ENCODE data around the gene ACAP2. TPM values are rescaled to one million over a fixed set of nuclear protein-coding genes. Genes with fewer than 3 reads are reported as not detected.

Gene ACAP2
- total RNA-seq, 1 donor from 2014 or later: 59.4 TPM

DNA sequence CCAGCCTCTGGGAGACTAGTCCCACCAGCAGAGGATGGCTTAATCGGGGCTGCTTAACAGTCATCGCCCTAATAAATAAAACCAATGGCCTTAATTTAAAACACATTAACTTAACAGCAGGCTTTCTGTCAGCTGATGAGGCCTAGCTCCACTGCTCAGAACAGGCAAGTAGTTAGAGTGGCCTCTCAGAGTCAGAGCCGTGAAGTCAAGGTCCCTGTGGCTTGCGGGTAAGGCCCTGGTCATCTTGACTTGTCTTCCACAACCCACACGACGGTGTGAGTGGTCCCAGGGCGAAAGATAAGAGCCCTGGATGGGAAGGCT is 183.7 kb downstream of the ACAP2 start:
- no peak for TF ChIP-seq POLR2AphosphoS5 (IDR thresholded peaks at IDR 0.05; ENCODE audit: insufficient read depth in 1 of 2, low read depth in 1 of 2)
- no peak for TF ChIP-seq POLR2A (IDR thresholded peaks at IDR 0.05)
- TF ChIP-seq, protein P1, sequence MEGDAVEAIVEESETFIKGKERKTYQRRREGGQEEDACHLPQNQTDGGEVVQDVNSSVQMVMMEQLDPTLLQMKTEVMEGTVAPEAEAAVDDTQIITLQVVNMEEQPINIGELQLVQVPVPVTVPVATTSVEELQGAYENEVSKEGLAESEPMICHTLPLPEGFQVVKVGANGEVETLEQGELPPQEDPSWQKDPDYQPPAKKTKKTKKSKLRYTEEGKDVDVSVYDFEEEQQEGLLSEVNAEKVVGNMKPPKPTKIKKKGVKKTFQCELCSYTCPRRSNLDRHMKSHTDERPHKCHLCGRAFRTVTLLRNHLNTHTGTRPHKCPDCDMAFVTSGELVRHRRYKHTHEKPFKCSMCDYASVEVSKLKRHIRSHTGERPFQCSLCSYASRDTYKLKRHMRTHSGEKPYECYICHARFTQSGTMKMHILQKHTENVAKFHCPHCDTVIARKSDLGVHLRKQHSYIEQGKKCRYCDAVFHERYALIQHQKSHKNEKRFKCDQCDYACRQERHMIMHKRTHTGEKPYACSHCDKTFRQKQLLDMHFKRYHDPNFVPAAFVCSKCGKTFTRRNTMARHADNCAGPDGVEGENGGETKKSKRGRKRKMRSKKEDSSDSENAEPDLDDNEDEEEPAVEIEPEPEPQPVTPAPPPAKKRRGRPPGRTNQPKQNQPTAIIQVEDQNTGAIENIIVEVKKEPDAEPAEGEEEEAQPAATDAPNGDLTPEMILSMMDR (IDR thresholded peaks at IDR 0.05): no peak
- peak overlapping the region; percentile 74 to 81 for H3K4me3 ChIP-seq
- H3K27ac ChIP-seq: peak overlapping the region; percentile 94
- DNase-seq (ENCODE audit: extremely low spot score in 2 of 2): peak in 1 of 2 donors; percentile 87
- no peaks in the 10 kb centered on the region for H3K9me3 ChIP-seq
- H3K36me3 ChIP-seq: no peaks in the 10 kb centered on the region
- H3K27me3 ChIP-seq: no peaks in the 10 kb centered on the region
- intact Hi-C loops (cut with DNase I): loop anchor here (5.0 to 10.0 kb wide), 2 partner anchors 54 to 147 kb away; no protein-coding TSS in a partner anchor
- H3K4me1 ChIP-seq: peaks cover 54% of the 10 kb centered on the region

DNA sequence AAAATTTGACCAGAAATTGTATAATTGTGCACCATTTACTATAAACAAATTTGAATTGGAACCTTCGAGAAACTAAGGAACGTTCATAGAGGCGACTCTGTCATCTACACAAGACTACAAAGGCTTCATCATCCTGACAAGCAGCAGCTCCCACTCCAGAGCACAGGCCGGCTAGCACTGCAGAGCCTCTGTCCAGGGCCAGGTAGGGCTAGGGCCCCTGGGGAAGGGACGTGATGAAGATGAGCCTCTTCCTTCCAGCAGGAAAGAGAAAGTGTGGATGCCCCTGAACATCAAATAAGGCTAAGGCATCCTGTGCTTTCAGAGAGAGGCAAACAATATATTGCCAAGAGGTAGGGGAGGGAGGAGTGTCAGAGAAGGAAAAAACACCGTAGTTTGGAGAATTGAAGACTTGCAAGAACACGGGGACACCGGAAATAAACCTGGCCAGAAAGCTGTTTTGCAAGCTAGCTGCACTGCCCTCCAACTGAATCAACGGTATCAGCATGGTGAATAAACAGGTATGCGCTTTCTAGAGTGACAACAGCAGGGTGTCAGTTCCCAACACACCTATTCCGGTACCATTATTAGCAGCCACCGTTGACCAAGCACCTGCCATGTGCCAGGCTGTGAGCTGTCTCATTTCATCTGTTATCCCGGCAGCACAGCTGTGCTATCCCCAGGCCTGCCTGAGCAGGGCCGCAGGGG is 184.2 kb downstream of the ACAP2 start:
- no peaks in the 10 kb centered on the region for H3K27me3 ChIP-seq
- H3K9me3 ChIP-seq: no peaks in the 10 kb centered on the region
- H3K36me3 ChIP-seq: no peaks in the 10 kb centered on the region
- intact Hi-C loops (cut with DNase I): loop anchor here (5.0 to 10.0 kb wide), 2 partner anchors 54 to 146 kb away; no protein-coding TSS in a partner anchor
- peak in 1 of 2 donors; percentile 86 for DNase-seq (ENCODE audit: extremely low spot score in 2 of 2)
- H3K4me3 ChIP-seq: peak overlapping the region in 1 of 2 donors; percentile 81
- TF ChIP-seq, protein P1 (IDR thresholded peaks at IDR 0.05): peak in 1 of 3 experiments; percentile 4
- TF ChIP-seq POLR2AphosphoS5 (IDR thresholded peaks at IDR 0.05; ENCODE audit: insufficient read depth in 1 of 2, low read depth in 1 of 2) (no peak), POLR2A (IDR thresholded peaks at IDR 0.05) (no peak)
- peaks cover 54% of the 10 kb centered on the region for H3K4me1 ChIP-seq
- peak overlapping the region; percentile 94 for H3K27ac ChIP-seq

DNA sequence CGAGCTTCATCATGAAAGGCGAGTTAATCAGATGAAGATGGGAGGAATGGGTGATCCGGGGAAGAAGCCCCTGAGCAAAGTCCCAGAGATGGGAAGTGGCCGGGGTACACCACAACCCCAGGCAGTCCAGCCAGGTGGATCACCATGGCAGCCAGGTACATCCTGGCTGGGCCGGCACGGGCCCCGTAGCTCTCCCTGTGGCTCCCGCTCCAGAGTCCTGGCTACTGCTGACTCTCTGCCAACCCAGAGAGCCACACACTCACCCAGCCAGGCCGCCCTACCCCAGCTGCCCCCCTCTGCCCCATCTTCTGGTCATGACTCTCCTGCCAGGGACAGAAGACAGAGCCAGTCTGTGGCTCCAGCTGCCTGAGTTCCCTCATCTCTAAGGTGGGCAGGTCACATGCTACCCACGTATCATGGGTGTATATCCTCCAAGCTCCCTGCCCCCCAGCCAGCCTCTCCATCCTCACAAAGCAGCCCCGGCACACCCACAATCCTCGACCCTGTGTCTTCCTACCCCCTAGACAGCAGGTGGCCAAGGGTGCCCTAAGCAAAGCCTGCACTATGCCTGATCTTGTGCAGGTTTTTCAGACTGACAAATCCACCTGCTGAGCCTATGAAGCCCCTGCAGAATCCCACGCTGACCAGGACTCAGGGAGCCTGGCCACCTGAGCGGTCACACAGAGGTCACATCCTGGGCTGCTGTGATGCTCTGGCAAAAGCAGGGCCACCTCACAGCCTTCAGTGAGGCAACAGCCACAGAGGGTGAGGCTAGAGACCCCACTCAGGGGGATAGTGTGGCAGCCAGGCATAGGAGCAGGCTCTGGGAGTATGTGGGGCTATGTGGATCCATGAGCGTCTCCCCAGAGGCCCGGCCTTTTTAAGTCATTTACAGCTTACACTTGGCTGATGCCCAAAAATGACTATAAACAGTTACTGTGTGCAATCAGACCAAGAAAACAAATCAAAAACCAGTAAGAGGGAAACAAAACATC is 185.1 kb downstream of the ACAP2 start:
- no peak overlapping the region for H3K4me3 ChIP-seq
- H3K27ac ChIP-seq: peak overlapping the region; percentile 94
- H3K4me1 ChIP-seq: peaks cover 56% of the 10 kb centered on the region
- TF ChIP-seq POLR2A (IDR thresholded peaks at IDR 0.05) (no peak), POLR2AphosphoS5 (IDR thresholded peaks at IDR 0.05; ENCODE audit: insufficient read depth in 1 of 2, low read depth in 1 of 2) (no peak)
- TF ChIP-seq, protein P1 (IDR thresholded peaks at IDR 0.05): no peak
- H3K27me3 ChIP-seq: no peaks in the 10 kb centered on the region
- H3K9me3 ChIP-seq: no peaks in the 10 kb centered on the region
- intact Hi-C loops (cut with DNase I): loop anchor here (2.0 to 10.0 kb wide), 3 partner anchors 53 to 575 kb away; no protein-coding TSS in a partner anchor
- DNase-seq (ENCODE audit: extremely low spot score in 2 of 2): no peak
- no peaks in the 10 kb centered on the region for H3K36me3 ChIP-seq

DNA sequence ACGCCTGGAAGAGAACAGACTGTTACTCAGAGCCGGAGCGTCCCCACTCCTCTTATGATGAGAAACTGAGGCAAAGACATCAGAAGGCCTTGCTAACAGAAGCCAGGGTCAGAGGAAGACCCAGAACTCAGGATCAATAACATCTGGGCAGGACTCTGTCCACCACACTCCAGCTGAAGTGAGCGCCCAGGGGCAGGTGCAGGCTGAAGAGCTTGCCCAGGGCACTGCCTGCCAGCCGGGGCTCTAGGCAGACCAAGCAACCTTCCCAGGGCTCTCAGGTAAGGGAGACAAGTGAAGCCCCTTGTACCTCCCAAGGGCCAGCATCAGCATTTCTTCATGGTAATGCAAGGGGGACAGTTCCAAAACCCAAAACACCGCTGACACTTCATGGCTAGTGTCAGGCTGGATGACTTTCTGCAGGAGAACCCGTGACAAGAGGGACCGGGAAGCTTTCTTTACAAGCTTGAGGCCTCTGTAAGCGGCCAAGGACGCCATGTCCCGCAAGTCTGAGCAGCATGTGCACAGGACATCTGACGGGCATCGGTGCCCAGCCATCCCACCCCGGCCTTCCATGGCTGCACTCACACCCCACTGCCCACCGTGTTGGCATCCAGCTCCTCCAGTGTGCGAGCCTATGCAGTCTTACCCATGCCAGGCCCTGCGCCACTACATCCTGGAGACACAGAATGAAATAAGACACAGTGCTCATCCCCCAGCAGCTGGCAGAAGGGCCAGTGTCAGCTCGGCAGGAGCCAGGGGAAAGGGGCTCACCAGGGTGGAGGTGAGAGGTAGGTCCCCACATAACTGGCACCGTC is 186.0 kb downstream of the ACAP2 start:
- TF ChIP-seq POLR2A (IDR thresholded peaks at IDR 0.05) (no peak), POLR2AphosphoS5 (IDR thresholded peaks at IDR 0.05; ENCODE audit: insufficient read depth in 1 of 2, low read depth in 1 of 2) (no peak)
- TF ChIP-seq, protein P1 (IDR thresholded peaks at IDR 0.05): no peak
- H3K4me3 ChIP-seq: no peak overlapping the region
- intact Hi-C loops (cut with DNase I): loop anchor here (2.0 to 10.0 kb wide), 3 partner anchors 52 to 574 kb away; no protein-coding TSS in a partner anchor
- no peaks in the 10 kb centered on the region for H3K27me3 ChIP-seq
- H3K9me3 ChIP-seq: no peaks in the 10 kb centered on the region
- no peak for DNase-seq (ENCODE audit: extremely low spot score in 2 of 2)
- H3K27ac ChIP-seq: peak overlapping the region; percentile 94
- no peaks in the 10 kb centered on the region for H3K36me3 ChIP-seq
- H3K4me1 ChIP-seq: peaks cover 61% of the 10 kb centered on the region

Data from vagina (tissue), 2 donors.